Endothelial cell of umbilical vein (primary cell): ENCODE measurements around the gene GABRR2. TPM values are rescaled to one million over a fixed set of nuclear protein-coding genes. Genes with fewer than 3 reads are reported as not detected.
"Not testable (repeated sequence)": the region's sequence is repeated elsewhere in the genome, so short reads cannot be mapped to it uniquely, and the experiment has no call there.

ENCODE experiments used
- BruUV-seq: library from RNA; stranded (reverse); fragments of 400-500 nt; replicated peaks from 2 replicates; lab custom pipeline; 2021; lab: Mats Ljungman, UMichigan
- CTCF ChIA-PET: fragments of 300-600, 350-600 bp; sonication (Branson Sonifier 250); formaldehyde crosslinking; loops from one replicate; lab custom pipeline; 2021; ENCODE audit warnings: antibody characterized with exemption, inconsistent platforms; lab: Charles Lee
- POLR2A ChIA-PET: fragments of 300-600, 350-600 bp; sonication (Branson Sonifier 250); formaldehyde crosslinking; loops from one replicate; lab custom pipeline; 2021; ENCODE audit warnings: antibody characterized with exemption, inconsistent platforms; lab: Charles Lee
- DNase-seq: peaks from one replicate; pipeline ENCODE4 v3.0.0-alpha.2; 2011; ENCODE audit warnings: low read depth, low spot score
- FAIRE-seq: peaks from 2 replicates; lab custom pipeline; 2011; peaks lifted over from hg19 to GRCh38; lab: Jason Lieb, UNC
- H2AFZ ChIP-seq: 2 replicates; pipeline ENCODE4 v1.6.0; 2012; ENCODE audit warnings: low read depth, low read length, control low read depth, inconsistent platforms
- H3K27ac ChIP-seq: 2 replicates; pipeline ENCODE4 v1.5.1; 2011; ENCODE audit warnings: low read depth, mild to moderate bottlenecking, control low read depth, low read length, moderate library complexity; ENCODE audit not compliant: insufficient read depth
- H3K27me3 ChIP-seq, 2 experiments: 2 replicates each; pipeline versions ENCODE4 v1.6.0 to v1.6.1; 2011; ENCODE audit warnings: low read length in 2 of 2, mixed read lengths in 1 of 2; ENCODE audit not compliant: control insufficient read depth in 2 of 2, insufficient read depth in 2 of 2
- H3K36me3 ChIP-seq, 2 experiments: 2 replicates in 1 of 2; 3 replicates in 1 of 2; pipeline ENCODE4 v1.5.1; 2011; ENCODE audit warnings: low read length in 2 of 2, mild to moderate bottlenecking in 1 of 2, moderate library complexity in 1 of 2; ENCODE audit not compliant: control insufficient read depth in 2 of 2, insufficient read depth in 2 of 2; ENCODE audit errors: extremely low read depth in 1 of 2
- H3K4me1 ChIP-seq: 3 replicates; pipeline ENCODE4 v1.5.1; 2011; ENCODE audit warnings: mild to moderate bottlenecking, low read length; ENCODE audit not compliant: control insufficient read depth, insufficient read depth; ENCODE audit errors: extremely low read depth
- H3K4me2 ChIP-seq: 2 replicates; pipeline ENCODE4 v1.6.1; 2011; ENCODE audit warnings: low read length, control low read depth, mixed read lengths; ENCODE audit not compliant: insufficient read depth
- H3K4me3 ChIP-seq, 3 experiments: fragments of 200-600 bp in 1 of 3; sonication (generic), shearing (Covaris generic) in 1 of 3; replicated peaks in 1 of 3; 2 replicates each; pipeline ENCODE4 v1.5.1; 2011 to 2016; ENCODE audit warnings: control low read depth in 3 of 3, low read length in 3 of 3, mild to moderate bottlenecking in 2 of 3, inconsistent platforms in 1 of 3, low read depth in 1 of 3, moderate library complexity in 1 of 3; ENCODE audit not compliant: insufficient read depth in 1 of 3
- H3K79me2 ChIP-seq: 2 replicates; pipeline ENCODE4 v1.6.0; 2012; ENCODE audit warnings: low read length, inconsistent platforms; ENCODE audit not compliant: control insufficient read depth, insufficient read depth
- H3K9ac ChIP-seq: replicated peaks from 2 replicates; pipeline ENCODE3; 2011; ENCODE audit warnings: low read length, control low read depth; ENCODE audit not compliant: insufficient read depth; ENCODE audit errors: extremely low read depth
- H3K9me1 ChIP-seq: replicated peaks from 3 replicates; pipeline ENCODE4 v1.6.0; 2011; ENCODE audit warnings: mild to moderate bottlenecking, low read length; ENCODE audit not compliant: control insufficient read depth, insufficient read depth; ENCODE audit errors: extremely low read depth
- H3K9me3 ChIP-seq: replicated peaks from 2 replicates; pipeline ENCODE4 v1.5.1; 2012; ENCODE audit warnings: low read length, inconsistent platforms; ENCODE audit not compliant: control insufficient read depth, insufficient read depth
- H4K20me1 ChIP-seq: replicated peaks from 2 replicates; pipeline ENCODE3; 2011; ENCODE audit warnings: mild to moderate bottlenecking, low read length; ENCODE audit not compliant: control insufficient read depth, insufficient read depth; ENCODE audit errors: extremely low read depth
- EZH2 ChIP-seq: IDR thresholded peaks from 2 replicates; pipeline ENCODE4 v1.6.1; 2012; ENCODE audit warnings: borderline replicate concordance, low read depth, mild to moderate bottlenecking, moderate library complexity, low read length, inconsistent platforms; ENCODE audit not compliant: severe bottlenecking
- FOS ChIP-seq: IDR thresholded peaks from 2 replicates; pipeline ENCODE4 v1.6.1; 2011; ENCODE audit warnings: mild to moderate bottlenecking, low read length, moderate library complexity, borderline replicate concordance; ENCODE audit not compliant: insufficient read depth
- GATA2 ChIP-seq: IDR thresholded peaks from 2 replicates; pipeline ENCODE4 v1.7.0; 2011; ENCODE audit warnings: low read depth, mild to moderate bottlenecking, moderate library complexity, mixed read lengths, low read length; ENCODE audit not compliant: insufficient read length, insufficient read depth
- JUN ChIP-seq: IDR thresholded peaks from 2 replicates; pipeline ENCODE4 v1.6.1; 2011; ENCODE audit warnings: borderline replicate concordance, low read depth; ENCODE audit not compliant: insufficient read length, insufficient read depth
- MYC ChIP-seq: IDR thresholded peaks from one replicate; pipeline ENCODE4 v1.6.1; 2011; ENCODE audit warnings: mild to moderate bottlenecking, low read depth, low read length
- POLR2A ChIP-seq: IDR thresholded peaks from 2 replicates; pipeline ENCODE4 v1.6.1; 2012; ENCODE audit warnings: low read depth, mild to moderate bottlenecking, control low read depth, low read length
- POLR2AphosphoS5 ChIP-seq: IDR thresholded peaks from 2 replicates; pipeline ENCODE4 v1.6.1; 2012; ENCODE audit warnings: low read depth, mild to moderate bottlenecking, control low read depth, low read length, moderate library complexity; ENCODE audit not compliant: insufficient read depth
- dilution Hi-C: fragments of 300-500 bp; cut with MboI; formaldehyde crosslinking; loops from one replicate; pipeline ENCODE4 v1.15.0; 2019; ENCODE audit warnings: low sequenced_read_pairs; ENCODE audit not compliant: extremely low pct_ligation_motif_present
- intact Hi-C: fragments of 100-400 bp; cut with micrococcal nuclease; formaldehyde crosslinking; loops from one replicate; pipeline ENCODE4 v1.10.0; 2022
- polyA plus RNA-seq, 4 experiments: library from polyadenylated mRNA; depleted of rRNA in 3 of 4; stranded (reverse) in 3 of 4; unstranded in 1 of 4; fragments of >200 nt; gene quantifications; 2 replicates each; pipeline versions ENCODE4 v1.2.1 to v1.2.3, GENCODE V29; 2011 to 2012; ENCODE audit warnings: missing spikeins in 1 of 4
- total RNA-seq: library from RNA; stranded (reverse); gene quantifications from 2 replicates; pipeline ENCODE4 v1.2.3, GENCODE V29; 2021
- TF ChIP-seq, protein P1 (sequence below): IDR thresholded peaks from 2 replicates; pipeline ENCODE4 v1.6.1; 2011; ENCODE audit not compliant: insufficient read depth, insufficient read length
- TF ChIP-seq, protein P2 (sequence below), 2 donors: IDR thresholded peaks; 1 replicate in 1 of 2; 2 replicates in 1 of 2; pipeline ENCODE4 v1.5.1; 2011; ENCODE audit warnings: low read length in 2 of 2, mild to moderate bottlenecking in 2 of 2, moderate library complexity in 2 of 2, control low read depth in 1 of 2, inconsistent platforms in 1 of 2, low read depth in 1 of 2; ENCODE audit not compliant: insufficient read depth in 1 of 2; ENCODE audit errors: extremely low read depth in 1 of 2

GABRR2 gene
- total and polyA plus RNA-seq, 2 donors (not counting 3 experiments of a cell fraction or from before 2014, with no cell fraction given), result 1.4 to 3.6 TPM

- CTCF ChIA-PET, result no interaction called here
- FAIRE-seq (no peak), DNase-seq (no peak)
- Histone ChIP-seq H3K36me3 (no peaks in the 10 kb centered on the region), H3K4me1 (peaks cover 31% of the 10 kb centered on the region), H3K9me3 (no peaks in the 10 kb centered on the region), H3K79me2 (no peaks in the 10 kb centered on the region), H3K4me3 (no peak overlapping the region), H3K9me1 (no peaks in the 10 kb centered on the region), H4K20me1 (no peaks in the 10 kb centered on the region), H3K9ac (no peak overlapping the region), H3K4me2 (no peak overlapping the region), H3K27ac (no peak overlapping the region), H3K27me3 (no peaks in the 10 kb centered on the region), H2AFZ (no peak overlapping the region)
- TF ChIP-seq POLR2AphosphoS5 (no peak), GATA2 (no peak), MYC (no peak), FOS (no peak), EZH2 (no peak), JUN (no peak), POLR2A (no peak)
- TF ChIP-seq, protein P1, sequence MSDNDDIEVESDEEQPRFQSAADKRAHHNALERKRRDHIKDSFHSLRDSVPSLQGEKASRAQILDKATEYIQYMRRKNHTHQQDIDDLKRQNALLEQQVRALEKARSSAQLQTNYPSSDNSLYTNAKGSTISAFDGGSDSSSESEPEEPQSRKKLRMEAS, result no peak
- TF ChIP-seq, protein P2, sequence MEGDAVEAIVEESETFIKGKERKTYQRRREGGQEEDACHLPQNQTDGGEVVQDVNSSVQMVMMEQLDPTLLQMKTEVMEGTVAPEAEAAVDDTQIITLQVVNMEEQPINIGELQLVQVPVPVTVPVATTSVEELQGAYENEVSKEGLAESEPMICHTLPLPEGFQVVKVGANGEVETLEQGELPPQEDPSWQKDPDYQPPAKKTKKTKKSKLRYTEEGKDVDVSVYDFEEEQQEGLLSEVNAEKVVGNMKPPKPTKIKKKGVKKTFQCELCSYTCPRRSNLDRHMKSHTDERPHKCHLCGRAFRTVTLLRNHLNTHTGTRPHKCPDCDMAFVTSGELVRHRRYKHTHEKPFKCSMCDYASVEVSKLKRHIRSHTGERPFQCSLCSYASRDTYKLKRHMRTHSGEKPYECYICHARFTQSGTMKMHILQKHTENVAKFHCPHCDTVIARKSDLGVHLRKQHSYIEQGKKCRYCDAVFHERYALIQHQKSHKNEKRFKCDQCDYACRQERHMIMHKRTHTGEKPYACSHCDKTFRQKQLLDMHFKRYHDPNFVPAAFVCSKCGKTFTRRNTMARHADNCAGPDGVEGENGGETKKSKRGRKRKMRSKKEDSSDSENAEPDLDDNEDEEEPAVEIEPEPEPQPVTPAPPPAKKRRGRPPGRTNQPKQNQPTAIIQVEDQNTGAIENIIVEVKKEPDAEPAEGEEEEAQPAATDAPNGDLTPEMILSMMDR (IDR thresholded peaks at IDR 0.05; ENCODE audit: extremely low read depth in 1 of 2, insufficient read depth in 1 of 2, low read depth in 1 of 2, low read length in 2 of 2), result no peak
- intact Hi-C loops (loop anchor here (5.0 kb wide), 1 partner anchor 71 kb away; no protein-coding TSS in a partner anchor), dilution Hi-C loops (no loop called here)
- no TSS peak for BruUV-seq
- POLR2A ChIA-PET, result no interaction called here
These were observed 19.1 kb downstream of the GABRR2 start for GRCh38 chr6:89295981-89296380.

GRCh38 chr6:89295116-89295515 lies 20.0 kb downstream of the GABRR2 start:
- CTCF ChIA-PET, POLR2A ChIA-PET, H3K79me2 ChIP-seq, H4K20me1 ChIP-seq, H2AFZ ChIP-seq, DNase-seq, H3K4me2 ChIP-seq, H3K27me3 ChIP-seq, H3K9me1 ChIP-seq, H3K4me3 ChIP-seq, H3K9me3 ChIP-seq, H3K27ac ChIP-seq, FAIRE-seq, H3K9ac ChIP-seq, H3K36me3 ChIP-seq, BruUV-seq, dilution Hi-C loops: not testable (repeated sequence)
- intact Hi-C loops, result loop anchor here (5.0 kb wide), 1 partner anchor 72 kb away; no protein-coding TSS in a partner anchor
- peaks cover 31% of the 10 kb centered on the region for H3K4me1 ChIP-seq
